Measurements from ENCODE around the gene PTP4A2.

Gene PTP4A2

GRCh38 chr1:31977385-31978131, 39.4 kb upstream of the PTP4A2 start:
- no peak overlapping the region for H3K27ac ChIP-seq

DNA sequence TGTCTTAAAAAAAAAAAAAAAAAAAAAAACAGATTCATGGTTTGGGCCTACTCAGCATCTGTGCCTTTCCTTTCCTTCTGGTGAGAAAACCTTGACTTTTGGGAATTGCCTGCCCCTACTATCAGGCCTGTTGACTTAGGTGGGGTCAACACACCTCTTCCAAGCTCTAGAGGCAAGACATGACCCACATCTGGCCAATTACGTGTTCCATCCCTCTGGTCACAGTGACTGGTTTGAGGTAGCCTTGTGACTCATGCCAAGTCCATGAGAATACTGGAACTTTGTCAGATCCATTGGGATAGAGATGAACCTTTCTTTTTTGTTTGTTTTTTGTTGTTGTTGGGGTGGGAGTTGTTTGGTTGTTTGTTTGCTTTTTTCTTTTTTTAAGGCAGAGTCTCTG, 38.2 kb upstream of the PTP4A2 start:
- Histone ChIP-seq H2AFZ (no peak overlapping the region), H3K9me3 (ENCODE audit: control insufficient read depth, low read length) (no peaks in the 10 kb centered on the region), H3K4me3 (ENCODE audit: low read depth, low read length) (no peak overlapping the region), H3K9ac (no peak overlapping the region), H3K27me3 (ENCODE audit: control insufficient read depth, insufficient read depth, low read length) (no peaks in the 10 kb centered on the region), H3K79me2 (no peaks in the 10 kb centered on the region), H3K27ac (no peak overlapping the region), H3K4me2 (ENCODE audit: low read length) (no peak overlapping the region), H3K4me1 (no peaks in the 10 kb centered on the region), H3K36me3 (ENCODE audit: control insufficient read depth, insufficient read depth, low read length) (no peaks in the 10 kb centered on the region)
- TF ChIP-seq, protein P1, sequence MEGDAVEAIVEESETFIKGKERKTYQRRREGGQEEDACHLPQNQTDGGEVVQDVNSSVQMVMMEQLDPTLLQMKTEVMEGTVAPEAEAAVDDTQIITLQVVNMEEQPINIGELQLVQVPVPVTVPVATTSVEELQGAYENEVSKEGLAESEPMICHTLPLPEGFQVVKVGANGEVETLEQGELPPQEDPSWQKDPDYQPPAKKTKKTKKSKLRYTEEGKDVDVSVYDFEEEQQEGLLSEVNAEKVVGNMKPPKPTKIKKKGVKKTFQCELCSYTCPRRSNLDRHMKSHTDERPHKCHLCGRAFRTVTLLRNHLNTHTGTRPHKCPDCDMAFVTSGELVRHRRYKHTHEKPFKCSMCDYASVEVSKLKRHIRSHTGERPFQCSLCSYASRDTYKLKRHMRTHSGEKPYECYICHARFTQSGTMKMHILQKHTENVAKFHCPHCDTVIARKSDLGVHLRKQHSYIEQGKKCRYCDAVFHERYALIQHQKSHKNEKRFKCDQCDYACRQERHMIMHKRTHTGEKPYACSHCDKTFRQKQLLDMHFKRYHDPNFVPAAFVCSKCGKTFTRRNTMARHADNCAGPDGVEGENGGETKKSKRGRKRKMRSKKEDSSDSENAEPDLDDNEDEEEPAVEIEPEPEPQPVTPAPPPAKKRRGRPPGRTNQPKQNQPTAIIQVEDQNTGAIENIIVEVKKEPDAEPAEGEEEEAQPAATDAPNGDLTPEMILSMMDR (IDR thresholded peaks at IDR 0.05): no peak

More at GRCh38 chr1:31977385-31978131, 39.4 kb upstream of the PTP4A2 start:
- Histone ChIP-seq H3K9me3 (ENCODE audit: control insufficient read depth, low read length) (no peaks in the 10 kb centered on the region), H3K4me1 (no peaks in the 10 kb centered on the region), H3K4me2 (ENCODE audit: low read length) (no peak overlapping the region), H3K4me3 (ENCODE audit: low read depth, low read length) (no peak overlapping the region), H3K36me3 (ENCODE audit: control insufficient read depth, insufficient read depth, low read length) (no peaks in the 10 kb centered on the region), H3K79me2 (no peaks in the 10 kb centered on the region), H3K9ac (no peak overlapping the region), H2AFZ (no peak overlapping the region), H3K27me3 (ENCODE audit: control insufficient read depth, insufficient read depth, low read length) (no peaks in the 10 kb centered on the region)
- TF ChIP-seq, protein P1 (IDR thresholded peaks at IDR 0.05): no peak

- TF ChIP-seq, protein P1 (IDR thresholded peaks at IDR 0.05): no peak
- no peak overlapping the region for H3K4me2 ChIP-seq (ENCODE audit: low read length)
- no peak overlapping the region for H3K9ac ChIP-seq
Observed at GRCh38 chr1:31970873-31971272, 32.7 kb upstream of the PTP4A2 start.

DNA sequence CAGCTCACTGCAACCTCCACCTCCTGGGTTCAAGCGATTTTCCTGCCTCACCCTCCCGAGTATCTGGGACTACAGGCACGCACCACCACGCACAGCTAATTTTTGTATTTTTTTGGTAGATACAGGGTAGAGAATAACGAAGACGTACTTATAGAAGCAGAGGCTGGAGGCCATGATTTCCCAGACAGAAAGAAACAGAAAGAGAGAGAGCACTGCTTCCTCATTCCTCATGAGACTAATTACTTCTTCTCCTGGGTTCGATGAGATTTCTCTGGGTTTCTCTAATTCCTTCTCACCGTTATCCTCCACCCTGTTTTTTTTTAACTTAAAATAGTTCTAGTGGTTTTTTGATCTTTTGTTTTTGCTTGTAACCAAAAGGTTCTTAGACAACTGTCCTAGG, 23.4 kb upstream of the PTP4A2 start:
- H3K27ac ChIP-seq: no peak overlapping the region
- no peak overlapping the region for H3K4me2 ChIP-seq (ENCODE audit: low read length)
- H3K4me3 ChIP-seq (ENCODE audit: low read depth, low read length): no peak overlapping the region
- TF ChIP-seq, protein P1 (IDR thresholded peaks at IDR 0.05): no peak
- no peaks in the 10 kb centered on the region for H3K4me1 ChIP-seq
- H3K27me3 ChIP-seq (ENCODE audit: control insufficient read depth, insufficient read depth, low read length): no peaks in the 10 kb centered on the region
- H3K9me3 ChIP-seq (ENCODE audit: control insufficient read depth, low read length): no peaks in the 10 kb centered on the region
- H3K9ac ChIP-seq: no peak overlapping the region
- no peaks in the 10 kb centered on the region for H3K79me2 ChIP-seq
- no peaks in the 10 kb centered on the region for H3K36me3 ChIP-seq (ENCODE audit: control insufficient read depth, insufficient read depth, low read length)
- H2AFZ ChIP-seq: no peak overlapping the region

More at GRCh38 chr1:31970873-31971272, 32.7 kb upstream of the PTP4A2 start:
- no peaks in the 10 kb centered on the region for H3K79me2 ChIP-seq
- H3K27ac ChIP-seq: no peak overlapping the region
- H3K4me1 ChIP-seq: no peaks in the 10 kb centered on the region
- H3K27me3 ChIP-seq (ENCODE audit: control insufficient read depth, insufficient read depth, low read length): no peaks in the 10 kb centered on the region
- no peak overlapping the region for H2AFZ ChIP-seq
- H3K4me3 ChIP-seq (ENCODE audit: low read depth, low read length): no peak overlapping the region
- no peaks in the 10 kb centered on the region for H3K9me3 ChIP-seq (ENCODE audit: control insufficient read depth, low read length)
- H3K36me3 ChIP-seq (ENCODE audit: control insufficient read depth, insufficient read depth, low read length): no peaks in the 10 kb centered on the region
